SU-DHL-6 (cell line): ENCODE measurements around the gene UTS2R.
"Not testable (repeated sequence)": the region's sequence is repeated elsewhere in the genome, so short reads cannot be mapped to it uniquely, and the experiment has no call there.

Experiments used
- CTCF ChIP-seq: fragments of 200-600 bp; sonication (generic); IDR thresholded peaks from one replicate; pipeline ENCODE4 v1.5.1; 2017; ENCODE audit warnings: antibody characterized with exemption, mild to moderate bottlenecking, low read length, moderate library complexity; ENCODE audit not compliant: insufficient read depth, poor library complexity, severe bottlenecking
- EZH2phosphoT487 ChIP-seq: fragments of 200-600 bp; sonication (generic), shearing (Covaris generic); conservative IDR thresholded peaks from 2 replicates; pipeline ENCODE4 v1.6.1; 2018; ENCODE audit warnings: mild to moderate bottlenecking, antibody characterized with exemption, low read length, moderate library complexity, mixed read lengths

GRCh38 chr17:82373072-82373452 lies 1.5 kb downstream of the UTS2R start:
- TF ChIP-seq CTCF, EZH2phosphoT487: not testable (repeated sequence)
